H9 (cell line): ENCODE measurements around the gene ITPR2. TPM values are rescaled to one million over a fixed set of nuclear protein-coding genes. Genes with fewer than 3 reads are reported as not detected.

Experiments
- DNase-seq: peaks from one replicate; pipeline ENCODE4 v3.0.0-alpha.2; 2017
- H2AFZ ChIP-seq: one replicate; pipeline ENCODE4 v1.6.1; 2013; ENCODE audit warnings: mild to moderate bottlenecking, low read length, control low read depth, moderate library complexity
- H2AK5ac ChIP-seq: 2 replicates; pipeline ENCODE4 v1.6.1; 2013; ENCODE audit warnings: low read length, control low read depth, mixed read lengths; ENCODE audit not compliant: insufficient read length
- H2BK120ac ChIP-seq: one replicate; pipeline ENCODE4 v1.6.1; 2013; ENCODE audit warnings: low read depth, mild to moderate bottlenecking, low read length, control low read depth, inconsistent platforms; ENCODE audit not compliant: poor library complexity, severe bottlenecking
- H2BK12ac ChIP-seq: 2 replicates; pipeline ENCODE4 v1.6.1; 2013; ENCODE audit warnings: low read length, control low read depth, mixed read lengths, low read depth; ENCODE audit not compliant: insufficient read length
- H2BK15ac ChIP-seq: 2 replicates; pipeline ENCODE4 v1.6.1; 2013; ENCODE audit warnings: low read depth, low read length, control low read depth
- H2BK20ac ChIP-seq: one replicate; pipeline ENCODE4 v1.6.1; 2013; ENCODE audit warnings: low read depth, mild to moderate bottlenecking, low read length, control low read depth, inconsistent platforms; ENCODE audit not compliant: poor library complexity, severe bottlenecking
- H2BK5ac ChIP-seq: 2 replicates; pipeline ENCODE4 v1.6.1; 2013; ENCODE audit warnings: low read length, control low read depth, mixed read lengths; ENCODE audit not compliant: insufficient read length
- H3K14ac ChIP-seq: 2 replicates; pipeline ENCODE4 v1.6.1; 2013; ENCODE audit warnings: low read length, control low read depth; ENCODE audit not compliant: insufficient read depth
- H3K18ac ChIP-seq: 2 replicates; pipeline ENCODE4 v1.6.1; 2013; ENCODE audit warnings: low read depth, mild to moderate bottlenecking, mixed read lengths, low read length, control low read depth; ENCODE audit not compliant: insufficient read length
- H3K23ac ChIP-seq: 2 replicates; pipeline ENCODE4 v1.6.1; 2013; ENCODE audit warnings: low read length, control low read depth, mixed read lengths, low read depth; ENCODE audit not compliant: insufficient read length
- H3K23me2 ChIP-seq: 2 replicates; pipeline ENCODE4 v1.6.1; 2013; ENCODE audit warnings: low read depth, mild to moderate bottlenecking, mixed read lengths, low read length, control low read depth; ENCODE audit not compliant: insufficient read length, poor library complexity, severe bottlenecking
- H3K27ac ChIP-seq: 2 replicates; pipeline ENCODE4 v1.5.1; 2013; ENCODE audit warnings: low read length, control low read depth, mixed read lengths, low read depth; ENCODE audit not compliant: insufficient read length
- H3K27me3 ChIP-seq: 2 replicates; pipeline ENCODE4 v1.6.1; 2013; ENCODE audit warnings: low read length, control low read depth, inconsistent platforms; ENCODE audit not compliant: insufficient read depth
- H3K4ac ChIP-seq: 2 replicates; pipeline ENCODE4 v1.6.1; 2013; ENCODE audit warnings: low read depth, mild to moderate bottlenecking, control low read depth, inconsistent platforms, low read length, moderate library complexity
- H3K4me1 ChIP-seq: 2 replicates; pipeline ENCODE4 v1.6.1; 2013; ENCODE audit warnings: low read length, control low read depth, inconsistent platforms; ENCODE audit not compliant: insufficient read depth
- H3K4me2 ChIP-seq: 2 replicates; pipeline ENCODE4 v1.6.1; 2013; ENCODE audit warnings: low read length, control low read depth, mixed read lengths; ENCODE audit not compliant: insufficient read length, insufficient read depth
- H3K56ac ChIP-seq: 2 replicates; pipeline ENCODE4 v1.6.1; 2013; ENCODE audit warnings: low read depth, mild to moderate bottlenecking, mixed read lengths, low read length, control low read depth; ENCODE audit not compliant: insufficient read length
- H3K79me1 ChIP-seq: 2 replicates; pipeline ENCODE4 v1.6.1; 2013; ENCODE audit warnings: low read depth, mild to moderate bottlenecking, moderate library complexity, low read length, control low read depth, inconsistent platforms; ENCODE audit not compliant: insufficient read depth, poor library complexity, severe bottlenecking
- H3K79me2 ChIP-seq: 2 replicates; pipeline ENCODE4 v1.6.1; 2013; ENCODE audit warnings: low read length, control low read depth, inconsistent platforms; ENCODE audit not compliant: insufficient read depth
- H3K9ac ChIP-seq: 2 replicates; pipeline ENCODE4 v1.6.1; 2013; ENCODE audit warnings: low read length, control low read depth, mixed read lengths; ENCODE audit not compliant: insufficient read length; ENCODE audit errors: extremely low read depth
- H3K9me3 ChIP-seq: one replicate; pipeline ENCODE4 v1.6.1; 2013; ENCODE audit warnings: low read depth, low read length, inconsistent platforms; ENCODE audit not compliant: control insufficient read depth
- H3T11ph ChIP-seq: one replicate; pipeline ENCODE4 v1.6.1; 2013; ENCODE audit warnings: mild to moderate bottlenecking, low read length, control low read depth, inconsistent platforms
- H4K20me1 ChIP-seq: one replicate; pipeline ENCODE4 v1.6.1; 2013; ENCODE audit not compliant: control insufficient read depth, insufficient read length, insufficient read depth
- H4K5ac ChIP-seq: 2 replicates; pipeline ENCODE4 v1.6.1; 2013; ENCODE audit warnings: low read depth, mild to moderate bottlenecking, mixed read lengths, low read length, control low read depth; ENCODE audit not compliant: insufficient read length
- H4K8ac ChIP-seq: replicated peaks from 2 replicates; pipeline ENCODE4 v1.6.1; 2013; ENCODE audit warnings: low read length, control low read depth, mixed read lengths, low read depth; ENCODE audit not compliant: insufficient read length
- H4K91ac ChIP-seq: 2 replicates; pipeline ENCODE4 v1.6.1; 2013; ENCODE audit warnings: low read depth, mild to moderate bottlenecking, moderate library complexity, mixed read lengths, low read length, control low read depth; ENCODE audit not compliant: insufficient read length
- H3K27ac Mint-ChIP-seq, 3 experiments: 2 replicates in 2 of 3; 3 replicates in 1 of 3; pipeline ENCODE4 v1.8.0; 2020 to 2021; ENCODE audit warnings: mixed read lengths in 3 of 3, mild to moderate bottlenecking in 1 of 3, moderate library complexity in 1 of 3
- H3K27me3 Mint-ChIP-seq: 2 replicates; pipeline ENCODE4 v1.8.0; 2021; ENCODE audit warnings: low read depth, mild to moderate bottlenecking, moderate library complexity, mixed read lengths
- H3K36me3 Mint-ChIP-seq, 3 experiments: 2 replicates in 2 of 3; 3 replicates in 1 of 3; pipeline ENCODE4 v1.8.0; 2020 to 2021; ENCODE audit warnings: low read depth in 3 of 3, mixed read lengths in 3 of 3; ENCODE audit not compliant: insufficient read depth in 1 of 3
- H3K4me1 Mint-ChIP-seq, 2 experiments: 2 replicates each; pipeline ENCODE4 v1.8.0; 2020; ENCODE audit warnings: mixed read lengths in 2 of 2
- H3K4me3 Mint-ChIP-seq, 2 experiments: 2 replicates in 1 of 2; 3 replicates in 1 of 2; pipeline ENCODE4 v1.8.0; 2020 to 2021; ENCODE audit warnings: mild to moderate bottlenecking in 2 of 2, mixed read lengths in 2 of 2, moderate library complexity in 1 of 2
- H3K9me3 Mint-ChIP-seq, 2 experiments: 2 replicates in 1 of 2; 3 replicates in 1 of 2; pipeline ENCODE4 v1.8.0; 2020; ENCODE audit warnings: mild to moderate bottlenecking in 2 of 2, mixed read lengths in 2 of 2, moderate library complexity in 1 of 2
- CTCF ChIP-seq: fragments of 200-600 bp; sonication (generic); conservative IDR thresholded peaks from 3 replicates; pipeline ENCODE4 v1.8.0; 2021; ENCODE audit warnings: antibody characterized with exemption, mild to moderate bottlenecking
- WGBS: extraction: QIAGEN DNeasy Blood & Tissue Kit; methylation state at CpG from one replicate; pipeline ENCODE4 v1.1.7; 2013; ENCODE audit warnings: missing lambda C conversion rate, low lambda C conversion rate, mixed read lengths; ENCODE audit not compliant: insufficient read length; ENCODE audit errors: extremely low coverage; 5-methylcytosine and 5-hydroxymethylcytosine counted together
- total RNA-seq: library from RNA; stranded (reverse); gene quantifications from 2 replicates; pipeline ENCODE4 v1.2.1, GENCODE V29; 2021

The ITPR2 gene
- total RNA-seq, 1 experiment from 2014 or later: 14.8 TPM

DNA sequence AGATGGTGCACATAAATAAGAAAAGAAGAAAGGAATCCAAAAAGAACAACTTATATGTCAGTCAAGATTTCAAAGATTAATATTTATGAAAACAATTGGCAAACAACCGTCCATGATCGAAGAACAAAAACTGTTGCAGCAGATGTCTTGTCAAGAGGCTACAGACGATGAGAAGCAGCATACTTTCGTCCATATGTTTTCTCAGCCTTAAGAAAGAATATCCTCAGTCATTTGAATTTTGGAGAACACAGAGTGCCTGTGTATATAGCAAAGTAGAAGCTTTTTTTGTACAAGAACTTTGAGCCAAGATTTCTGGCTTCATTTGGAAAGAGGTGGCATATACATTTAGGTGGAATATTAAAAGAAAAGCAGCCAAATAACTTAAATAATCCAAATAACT, 297.2 kb downstream of the ITPR2 start:
- Histone ChIP-seq H3K56ac (no peak overlapping the region), H3K18ac (no peak overlapping the region), H3K4ac (no peak overlapping the region), H4K20me1 (no peaks in the 10 kb centered on the region), H3K79me2 (no peaks in the 10 kb centered on the region), H2AFZ (no peak overlapping the region), H3K23me2 (no peaks in the 10 kb centered on the region), H3K4me1 (no peaks in the 10 kb centered on the region; the same call in 1 of the 2 replicates), H3K27ac (no peak overlapping the region), H3K79me1 (no peaks in the 10 kb centered on the region), H3K9ac (no peak overlapping the region), H2BK15ac (no peak overlapping the region), H3K23ac (no peak overlapping the region), H2BK12ac (no peak overlapping the region), H4K91ac (no peak overlapping the region), H4K8ac (no peak overlapping the region), H2BK20ac (no peak overlapping the region), H2BK120ac (no peak overlapping the region), H2BK5ac (no peak overlapping the region), H3K27me3 (no peaks in the 10 kb centered on the region), H4K5ac (no peak overlapping the region), H3K14ac (no peak overlapping the region), H3T11ph (no peak overlapping the region), H3K4me2 (no peak overlapping the region), H3K9me3 (no peaks in the 10 kb centered on the region), H2AK5ac (no peak overlapping the region)
- TF ChIP-seq CTCF: no peak
- Mint-ChIP-seq H3K27ac (no peak overlapping the region), H3K27me3 (no peaks in the 10 kb centered on the region), H3K36me3 (peaks cover 0 to 6% (median 0%) of the 10 kb centered on the region in 3 experiments; a peak in 2 of 7 replicates), H3K4me1 (peaks cover 6 to 7% of the 10 kb centered on the region in 2 experiments), H3K4me3 (no peak overlapping the region), H3K9me3 (no peaks in the 10 kb centered on the region)
- DNase-seq: no peak
- WGBS: no CpG with 5 or more reads among the region's 4 CpGs
